ENCODE measurements around the gene SMCO4.
"Not testable (repeated sequence)": the region's sequence is repeated elsewhere in the genome, so short reads cannot be mapped to it uniquely, and the experiment has no call there.

SMCO4 gene

GRCh38 chr11:93464927-93465540 is 78.2 kb downstream of the SMCO4 start:
- DNase-seq, result no peak

- DNase-seq, result not testable (repeated sequence)
These were observed 79.5 kb downstream of the SMCO4 start for GRCh38 chr11:93463666-93464065.

GRCh38 chr11:93458286-93458685 is 84.9 kb downstream of the SMCO4 start:
- DNase-seq, result no peak

- DNase-seq, result no peak
These were observed 98.5 kb downstream of the SMCO4 start for GRCh38 chr11:93444617-93445073.

- DNase-seq, result not testable (repeated sequence)
These were observed 100.0 kb downstream of the SMCO4 start for GRCh38 chr11:93443232-93443631.

GRCh38 chr11:93432247-93432646 is 110.9 kb downstream of the SMCO4 start:
- no peak for DNase-seq

All from NCI-H1436 treated with DMSO at 0.1 percent for 48 hours (cell line).